NB4 (cell line): ENCODE results near the gene CTTNBP2.

Source experiments
- DNase-seq: peaks from one replicate; pipeline ENCODE4 v3.0.0; 2010; ENCODE audit warnings: low read depth
- H3K4me3 ChIP-seq: one replicate; pipeline ENCODE4 v1.5.1; 2011; ENCODE audit warnings: mild to moderate bottlenecking, low read depth, low read length, moderate library complexity
- CTCF ChIP-seq: IDR thresholded peaks from one replicate; pipeline ENCODE4 v1.5.1; 2012; ENCODE audit warnings: low read depth, low read length
- MYC ChIP-seq: IDR thresholded peaks from 2 replicates; pipeline ENCODE4 v1.6.1; 2011; ENCODE audit warnings: low read depth, low read length
- POLR2A ChIP-seq: IDR thresholded peaks from 2 replicates; pipeline ENCODE4 v1.6.1; 2011; ENCODE audit warnings: mild to moderate bottlenecking; ENCODE audit not compliant: insufficient read length; ENCODE audit errors: extremely low read depth
- TF ChIP-seq, protein P1 (sequence below): IDR thresholded peaks from 2 replicates; pipeline ENCODE4 v1.6.1; 2011; ENCODE audit warnings: low read depth, low read length

Gene CTTNBP2

GRCh38 chr7:117661328-117661727, 211.9 kb downstream of the CTTNBP2 start:
- no peak overlapping the region for H3K4me3 ChIP-seq
- TF ChIP-seq, protein P1, sequence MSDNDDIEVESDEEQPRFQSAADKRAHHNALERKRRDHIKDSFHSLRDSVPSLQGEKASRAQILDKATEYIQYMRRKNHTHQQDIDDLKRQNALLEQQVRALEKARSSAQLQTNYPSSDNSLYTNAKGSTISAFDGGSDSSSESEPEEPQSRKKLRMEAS = no peak
- no peak for TF ChIP-seq MYC
- TF ChIP-seq CTCF = no peak
- no peak for TF ChIP-seq POLR2A
- no peak for DNase-seq
